HG02852 (cell line): ENCODE results near the gene PRAMEF1.
"Not testable (repeated sequence)": the region's sequence is repeated elsewhere in the genome, so short reads cannot be mapped to it uniquely, and the experiment has no call there.

Experiments used
- ATAC-seq: cut with Tn5 transposase; IDR thresholded peaks from one replicate; pipeline ENCODE4 v1.9.1; 2021; ENCODE audit warnings: mild to moderate bottlenecking, moderate library complexity; ENCODE audit not compliant: unreplicated experiment

Gene PRAMEF1, protein sequence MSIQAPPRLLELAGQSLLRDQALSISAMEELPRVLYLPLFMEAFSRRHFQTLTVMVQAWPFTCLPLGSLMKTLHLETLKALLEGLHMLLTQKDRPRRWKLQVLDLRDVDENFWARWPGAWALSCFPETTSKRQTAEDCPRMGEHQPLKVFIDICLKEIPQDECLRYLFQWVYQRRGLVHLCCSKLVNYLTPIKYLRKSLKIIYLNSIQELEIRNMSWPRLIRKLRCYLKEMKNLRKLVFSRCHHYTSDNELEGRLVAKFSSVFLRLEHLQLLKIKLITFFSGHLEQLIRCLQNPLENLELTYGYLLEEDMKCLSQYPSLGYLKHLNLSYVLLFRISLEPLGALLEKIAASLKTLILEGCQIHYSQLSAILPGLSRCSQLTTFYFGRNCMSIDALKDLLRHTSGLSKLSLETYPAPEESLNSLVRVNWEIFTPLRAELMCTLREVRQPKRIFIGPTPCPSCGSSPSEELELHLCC

DNA sequence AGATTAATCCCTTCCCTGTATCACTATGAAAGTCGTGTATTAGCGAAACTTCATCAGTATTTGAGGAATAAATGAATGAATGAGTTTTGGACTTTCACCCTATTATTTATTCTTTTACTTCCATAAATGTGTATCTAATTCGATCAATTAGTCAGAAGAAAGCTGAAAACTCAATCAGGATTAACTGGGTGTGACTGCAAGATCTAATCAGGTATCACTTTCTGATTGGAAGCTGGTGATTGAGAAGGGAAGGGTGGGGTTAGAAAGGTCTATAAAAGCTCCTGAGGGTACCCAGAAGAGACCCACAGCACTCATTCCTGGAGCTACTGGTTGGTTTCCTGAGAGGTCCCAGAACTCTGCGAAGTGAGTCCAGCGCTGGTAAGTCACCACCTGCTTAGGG is at the start of gene PRAMEF1:
Gene PRAMEF1 (plus strand): TSS at position 301 of the 400 bp plus-strand sequence. CDS start 1,831 bp downstream, outside the sequence.
- ATAC-seq = not testable (repeated sequence)

GRCh38 chr1:12741946-12742345 is 49.3 kb upstream of the PRAMEF1 start:
- ATAC-seq = no peak

DNA sequence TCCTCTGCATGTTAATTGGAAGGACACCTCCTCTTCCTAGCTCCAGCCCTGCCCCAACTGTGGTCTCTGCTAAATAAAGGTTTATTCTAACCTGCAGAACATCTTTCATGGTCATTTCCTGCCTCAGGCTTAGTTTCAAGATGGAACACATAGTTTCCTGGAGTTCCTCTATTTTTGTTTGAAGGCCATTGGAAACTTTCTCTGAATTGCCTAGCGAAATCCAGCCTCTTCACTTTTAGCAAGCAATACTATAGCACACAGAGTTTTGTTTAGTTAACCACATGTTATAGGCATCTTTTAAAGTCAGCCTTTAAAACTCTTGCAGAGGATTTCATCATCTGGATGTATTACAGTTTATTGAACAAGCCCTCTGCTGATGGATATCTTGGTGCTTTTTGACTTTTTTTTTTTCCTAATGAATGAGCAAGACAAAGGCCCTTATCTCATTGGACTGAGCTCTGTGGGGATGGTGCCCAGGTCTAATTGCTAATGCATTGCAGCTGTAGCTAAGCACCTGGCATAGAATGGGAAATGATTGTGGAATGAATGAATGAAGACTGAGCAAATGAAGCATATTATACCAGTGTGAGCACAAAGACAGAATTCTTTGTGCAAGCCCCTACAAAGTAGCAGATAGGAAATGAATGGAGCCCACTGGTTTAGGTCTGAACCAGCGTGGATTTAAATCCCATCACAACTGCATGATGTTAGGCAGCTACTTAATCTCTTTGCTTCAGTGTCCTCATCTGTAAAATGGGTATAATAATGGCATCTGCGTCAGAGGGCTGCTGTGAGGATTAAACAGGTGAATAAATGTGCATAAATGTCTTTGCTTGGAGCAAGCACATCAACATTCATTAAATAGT is 45.8 kb upstream of the PRAMEF1 start:
- ATAC-seq = no peak

DNA sequence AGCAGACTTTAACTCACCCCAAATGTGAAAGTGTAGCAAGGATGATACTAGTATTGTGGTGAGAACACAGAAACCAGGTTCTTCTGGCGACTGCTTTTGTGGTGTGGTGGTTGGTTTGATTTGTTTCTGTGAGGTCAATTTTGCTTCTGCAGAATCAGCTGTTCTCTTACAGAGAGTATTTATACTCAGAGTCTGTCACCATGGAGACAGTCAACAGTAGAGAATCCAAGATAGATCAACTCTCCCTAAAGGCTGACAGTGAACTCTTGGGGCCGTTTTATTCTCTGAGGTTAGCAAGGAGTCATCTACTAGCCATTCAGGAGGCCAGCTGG is 45.2 kb upstream of the PRAMEF1 start, which contains the start of gene CFAP107:
Gene CFAP107 (plus strand): TSS at position 209 of the 332 bp plus-strand sequence. CDS start 231 bp downstream, outside the sequence.
- ATAC-seq = no peak

GRCh38 chr1:12748778-12749355 is 42.3 kb upstream of the PRAMEF1 start:
- no peak for ATAC-seq

DNA sequence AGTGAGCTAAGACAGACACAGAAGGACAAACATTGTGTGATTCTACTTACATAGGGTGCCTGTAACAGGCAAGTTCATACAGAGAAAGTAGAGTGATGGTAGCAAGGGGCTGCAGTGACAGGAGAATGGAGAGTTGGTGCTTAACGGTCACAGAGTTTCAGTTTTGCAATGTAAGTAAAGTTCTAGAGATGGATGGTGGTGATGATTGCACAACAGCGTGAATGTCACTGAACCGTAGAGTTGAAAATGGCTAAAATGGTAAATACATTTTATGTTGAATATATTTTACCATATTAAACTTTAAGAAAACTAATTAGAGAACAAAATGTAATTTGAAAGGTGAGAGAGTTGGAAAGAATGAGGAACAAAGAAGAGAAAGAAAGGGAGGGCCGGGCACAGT is 36.5 kb upstream of the PRAMEF1 start:
- no peak for ATAC-seq

GRCh38 chr1:12756273-12756672 is 34.9 kb upstream of the PRAMEF1 start:
- no peak for ATAC-seq

DNA sequence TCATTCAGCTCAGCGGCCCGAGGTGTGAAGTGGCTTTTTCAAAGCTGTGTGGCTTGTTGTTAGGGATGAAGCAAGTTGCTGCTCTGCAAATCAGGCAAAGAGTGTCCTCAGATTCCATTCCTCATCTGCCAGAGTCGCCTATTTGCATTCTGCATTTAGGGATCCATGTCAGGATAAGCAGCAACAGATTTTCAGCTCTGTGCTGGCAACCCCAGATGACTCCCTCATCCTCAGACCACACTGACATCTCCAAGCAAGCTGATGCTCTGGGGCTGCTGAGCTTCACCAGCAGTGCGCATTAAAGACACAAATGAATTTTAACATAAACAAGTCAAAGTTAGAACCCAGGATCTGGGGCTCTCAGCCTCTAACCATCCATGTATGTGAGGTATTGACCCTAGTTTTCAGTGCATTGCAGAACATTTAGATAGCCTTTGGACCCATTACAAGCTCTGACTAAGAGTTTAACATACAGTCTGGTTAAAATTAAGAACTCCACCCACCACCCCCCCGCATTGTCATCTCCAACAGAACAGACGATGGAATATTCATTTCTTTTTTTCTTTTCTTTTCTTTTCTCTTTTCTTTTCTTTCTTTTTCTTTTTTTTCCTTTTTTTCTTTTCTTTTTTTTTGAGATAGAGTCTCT is 34.3 kb upstream of the PRAMEF1 start:
- ATAC-seq = no peak

DNA sequence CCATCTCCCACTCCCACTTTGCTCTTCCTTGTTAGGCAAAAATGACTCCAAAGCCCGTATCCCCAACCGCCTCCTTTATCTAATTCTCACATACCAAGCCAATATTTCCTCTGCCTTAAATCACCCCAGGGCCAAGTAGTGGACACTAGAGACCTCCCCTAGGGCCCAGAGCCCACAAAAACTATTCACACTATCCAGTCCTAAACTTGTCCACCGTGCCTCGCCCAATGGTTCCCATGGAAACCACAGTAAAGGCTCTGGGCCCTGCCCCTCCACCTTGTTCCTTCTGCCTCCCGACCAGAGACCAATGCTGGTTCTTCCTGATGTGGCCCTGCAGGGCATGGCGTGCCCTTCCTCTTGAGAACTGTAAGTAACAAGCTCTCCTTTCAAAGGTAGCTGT is 33.4 kb upstream of the PRAMEF1 start:
- ATAC-seq = no peak

DNA sequence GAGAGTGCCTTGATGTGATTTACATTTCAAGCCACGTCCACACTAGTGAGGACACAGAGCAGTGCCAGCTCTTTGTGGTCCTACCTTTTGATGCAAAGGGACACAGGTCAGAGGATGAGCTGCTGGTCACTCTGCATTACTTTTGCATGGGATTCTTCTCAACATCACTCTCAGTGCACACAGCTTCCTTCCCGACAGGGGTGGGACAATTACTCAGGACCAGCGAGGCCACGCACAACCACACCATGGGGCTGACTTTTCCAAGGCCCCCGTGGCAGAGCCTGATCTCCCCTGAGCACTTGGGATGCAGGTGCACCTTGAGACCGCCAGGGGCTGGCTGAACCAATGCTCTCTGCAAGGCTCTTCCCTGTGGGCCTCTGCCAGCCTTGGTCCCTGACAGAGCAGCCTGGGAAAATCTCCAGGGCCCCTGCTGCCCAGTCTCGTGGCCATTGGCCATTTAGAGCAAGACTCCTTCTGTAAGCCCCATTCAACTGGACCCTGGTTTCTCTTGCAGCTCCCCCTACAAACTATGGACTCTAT is 30.9 kb upstream of the PRAMEF1 start:
- no peak for ATAC-seq

DNA sequence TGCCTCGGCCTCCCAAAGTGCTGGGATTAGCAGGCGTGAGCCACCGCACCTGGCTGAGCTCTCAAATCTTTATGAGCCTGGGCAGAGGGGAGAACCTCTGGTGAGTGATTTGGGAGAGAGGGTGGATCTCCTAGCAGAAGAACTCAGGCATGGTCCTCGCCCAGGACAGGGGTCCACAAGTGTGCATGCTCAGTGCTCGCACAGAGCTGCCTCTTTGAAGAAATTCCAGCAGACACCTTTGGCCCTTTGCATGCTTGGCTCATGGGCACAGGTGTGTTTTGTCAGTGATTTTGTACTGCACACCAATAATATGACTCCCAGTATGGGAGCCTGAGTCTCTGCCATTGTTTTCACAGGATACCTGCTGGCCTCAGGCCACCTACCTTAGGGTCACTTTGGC is 29.4 kb upstream of the PRAMEF1 start:
- ATAC-seq = no peak

DNA sequence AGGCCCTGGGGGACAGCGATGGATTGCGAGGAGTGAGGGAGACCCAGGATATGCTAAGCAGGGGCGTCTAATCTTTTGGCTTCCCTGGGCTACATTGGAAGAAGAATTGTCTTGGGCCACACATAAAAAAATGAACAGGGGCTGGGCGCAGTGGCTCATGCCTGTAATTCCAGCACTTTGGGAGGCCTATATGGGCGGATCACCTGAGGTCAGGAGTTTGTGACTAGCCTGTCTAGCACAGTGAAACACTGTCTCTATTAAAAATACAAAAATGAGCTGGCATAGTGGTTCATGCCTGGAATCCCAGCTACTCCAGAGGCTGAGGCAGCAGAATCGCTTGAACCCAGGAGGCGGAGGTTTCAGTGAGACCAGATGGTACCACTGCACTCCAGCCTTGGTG is 28.4 kb upstream of the PRAMEF1 start:
- ATAC-seq = no peak

GRCh38 chr1:12763479-12763878 is 27.7 kb upstream of the PRAMEF1 start:
- no peak for ATAC-seq

DNA sequence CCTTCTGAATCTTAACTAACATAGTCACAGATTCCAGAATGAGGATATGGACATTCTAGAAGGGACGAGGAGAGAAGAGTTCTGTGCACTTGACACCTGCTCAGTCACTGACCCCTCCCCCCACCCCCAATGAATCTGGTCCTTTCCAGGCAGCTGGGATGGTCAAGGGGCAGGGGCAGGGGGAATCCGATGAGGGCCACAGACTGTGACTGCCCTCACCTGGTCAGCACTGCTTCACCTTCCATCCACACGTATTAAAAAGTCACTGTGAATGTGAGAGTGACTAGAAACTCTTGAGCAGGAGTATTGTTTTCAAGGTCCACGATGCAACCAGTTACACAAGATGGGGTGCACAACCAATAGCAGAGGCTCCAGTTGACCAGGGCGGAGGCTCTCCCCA is 27.2 kb upstream of the PRAMEF1 start:
- ATAC-seq = no peak

GRCh38 chr1:12769031-12769430 is 22.2 kb upstream of the PRAMEF1 start:
- ATAC-seq = no peak

- no peak for ATAC-seq
Measured at GRCh38 chr1:12769976-12770505, 21.2 kb upstream of the PRAMEF1 start.

DNA sequence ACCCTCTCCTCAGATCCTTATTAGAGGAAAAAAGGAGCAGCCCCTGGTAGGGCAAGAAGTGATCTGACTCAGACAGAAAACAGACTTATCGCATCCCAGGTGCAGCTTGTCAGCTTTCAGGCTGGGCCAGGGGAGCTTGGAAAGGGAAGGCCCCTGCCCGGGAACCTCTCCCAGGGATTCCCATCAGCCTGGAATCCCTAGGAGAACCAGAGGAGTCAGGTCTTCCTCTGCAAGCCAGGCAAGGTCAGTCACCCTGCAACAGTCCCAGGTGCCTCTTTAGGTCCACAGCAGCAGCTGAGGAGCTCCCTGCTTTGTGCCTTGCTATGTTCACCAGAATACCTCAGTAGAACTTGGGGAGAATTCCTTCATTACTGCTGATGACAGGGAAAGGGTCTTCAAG is 20.6 kb upstream of the PRAMEF1 start:
- no peak for ATAC-seq

- no peak for ATAC-seq
Measured at GRCh38 chr1:12771186-12771585, 20.0 kb upstream of the PRAMEF1 start.

- no peak for ATAC-seq
Measured at GRCh38 chr1:12772520-12772919, 18.7 kb upstream of the PRAMEF1 start.

DNA sequence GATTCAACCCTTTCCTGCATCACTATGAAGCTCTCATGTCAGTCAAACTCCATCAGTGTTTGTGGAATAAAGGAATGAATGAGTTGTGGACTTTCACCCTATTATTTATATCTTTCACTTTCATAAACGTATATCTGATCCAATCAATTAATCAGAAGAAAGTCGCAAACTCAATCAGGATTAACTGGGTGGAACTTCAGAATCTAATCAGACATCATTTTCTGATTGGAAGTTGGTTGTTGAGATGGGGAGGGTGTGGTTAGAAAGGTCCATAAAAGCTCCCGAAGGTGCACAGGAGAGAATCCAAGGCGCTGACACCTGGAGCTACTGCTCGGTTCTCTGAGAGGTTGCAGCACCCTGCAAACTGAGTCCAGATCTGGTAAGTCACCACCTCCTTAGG is 17.8 kb upstream of the PRAMEF1 start, which contains the start of gene PRAMEF12:
Gene PRAMEF12 (plus strand): TSS at position 301 of the 400 bp plus-strand sequence. CDS start 1,130 bp downstream, outside the sequence.
- no peak for ATAC-seq
